Activated gamma-delta T cell treated with anti-CD3 and anti-CD28 coated beads, Interleukin-2, amount 50 U/mL, for 16 hours (primary cell): ENCODE measurements around the gene GHR.
"Not testable (repeated sequence)": the region's sequence is repeated elsewhere in the genome, so short reads cannot be mapped to it uniquely, and the experiment has no call there.

Experiments used
- DNase-seq: peaks from one replicate; pipeline ENCODE4 v3.0.0-alpha.2; 2020; ENCODE audit warnings: low read depth

GHR gene

GRCh38 chr5:42645138-42645537 is 221.9 kb downstream of the GHR start:
- DNase-seq: no peak

DNA sequence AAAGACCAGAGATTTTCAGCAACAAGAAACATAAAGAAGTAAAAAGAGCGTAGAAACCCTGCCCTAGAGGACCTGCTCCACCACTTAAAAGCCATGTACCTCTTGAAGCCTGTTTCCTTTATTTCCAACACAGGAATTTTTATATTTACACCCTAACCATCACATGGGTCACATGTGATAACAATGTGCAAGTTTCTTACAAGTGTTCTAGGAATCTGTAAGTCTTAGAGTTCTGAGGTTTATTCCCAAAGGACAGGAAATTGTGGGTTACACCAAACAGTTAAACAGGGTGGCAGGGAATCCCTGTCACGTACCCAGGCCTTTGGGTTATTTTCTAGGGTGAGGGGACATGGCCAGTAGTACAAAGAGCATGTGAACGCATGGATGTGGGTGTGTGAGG is 224.8 kb downstream of the GHR start:
- no peak for DNase-seq

DNA sequence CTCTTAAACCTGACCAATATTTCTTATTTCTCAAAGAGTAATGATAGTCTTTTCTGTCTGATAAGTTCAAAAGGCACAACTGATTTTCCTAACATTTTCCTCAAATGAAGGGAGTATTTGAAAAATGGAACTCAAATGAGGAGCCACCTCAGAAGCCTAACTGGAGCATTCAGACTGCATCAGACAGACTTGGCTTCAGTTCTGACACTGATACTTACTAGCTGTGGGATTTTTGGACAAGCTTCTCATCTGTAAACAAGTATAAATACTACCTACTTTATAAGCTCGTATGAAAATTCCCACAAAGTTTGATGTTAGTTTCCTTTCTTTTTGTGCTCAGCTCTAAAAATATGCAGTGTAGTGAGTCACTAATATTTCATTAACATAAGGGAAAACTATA is 225.7 kb downstream of the GHR start:
- DNase-seq: no peak

- DNase-seq: no peak
Observed at GRCh38 chr5:42650084-42650483, 226.8 kb downstream of the GHR start.

- DNase-seq: no peak
Observed at GRCh38 chr5:42653705-42654104, 230.5 kb downstream of the GHR start.

GRCh38 chr5:42654645-42655044 is 231.4 kb downstream of the GHR start:
- no peak for DNase-seq

- DNase-seq: no peak
Observed at GRCh38 chr5:42655982-42656650, 232.9 kb downstream of the GHR start.

DNA sequence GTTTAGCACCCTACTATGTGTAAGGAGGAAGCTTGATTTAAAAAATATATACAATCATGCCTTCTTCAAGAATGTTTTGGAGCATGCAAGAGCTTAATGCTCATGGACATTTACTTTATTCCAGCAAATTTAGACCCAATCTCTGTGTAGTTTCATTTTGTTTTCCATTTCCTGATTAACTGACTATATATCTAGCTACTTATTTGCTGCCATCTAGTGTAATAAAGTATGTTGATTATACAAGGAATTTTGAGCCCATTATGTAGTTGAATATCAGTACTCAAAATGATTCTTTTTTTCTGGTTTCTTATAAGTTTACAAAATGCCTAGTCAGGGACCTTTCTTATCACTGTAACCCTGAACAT is 233.4 kb downstream of the GHR start:
- no peak for DNase-seq

DNA sequence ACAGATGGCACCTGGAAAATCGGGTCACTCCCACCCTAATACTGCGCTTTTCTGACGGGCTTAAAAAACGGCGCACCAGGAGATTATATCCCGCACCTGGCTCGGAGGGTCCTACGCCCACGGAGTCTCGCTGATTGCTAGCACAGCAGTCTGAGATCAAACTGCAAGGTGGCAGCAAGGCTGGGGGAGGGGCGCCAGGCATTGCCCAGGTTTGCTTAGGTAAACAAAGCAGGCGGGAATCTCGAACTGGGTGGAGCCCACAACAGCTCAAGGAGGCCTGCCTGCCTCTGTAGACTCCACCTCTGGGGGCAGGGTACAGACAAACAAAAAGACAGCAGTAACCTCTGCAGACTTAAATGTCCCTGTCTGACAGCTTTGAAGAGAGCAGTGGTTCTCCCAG is 236.6 kb downstream of the GHR start:
- not testable (repeated sequence) for DNase-seq

DNA sequence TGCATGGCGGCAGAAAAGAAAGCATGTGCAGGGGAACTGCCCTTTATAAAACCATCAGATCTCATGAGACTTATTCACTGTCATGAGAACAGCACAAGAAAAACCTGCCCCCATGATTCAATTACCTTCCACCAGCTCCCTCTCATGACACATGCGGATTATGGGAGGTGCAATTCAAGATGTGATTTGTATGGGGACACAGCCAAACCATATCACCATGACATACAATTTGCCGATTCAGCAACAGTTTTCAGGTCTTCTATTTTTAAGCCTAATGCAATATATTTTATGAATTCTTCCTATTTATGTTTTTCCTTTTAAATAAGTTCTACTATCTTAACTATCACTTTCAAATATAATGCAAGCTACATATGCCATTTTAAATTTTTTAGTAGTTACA is 242.6 kb downstream of the GHR start:
- no peak for DNase-seq

DNA sequence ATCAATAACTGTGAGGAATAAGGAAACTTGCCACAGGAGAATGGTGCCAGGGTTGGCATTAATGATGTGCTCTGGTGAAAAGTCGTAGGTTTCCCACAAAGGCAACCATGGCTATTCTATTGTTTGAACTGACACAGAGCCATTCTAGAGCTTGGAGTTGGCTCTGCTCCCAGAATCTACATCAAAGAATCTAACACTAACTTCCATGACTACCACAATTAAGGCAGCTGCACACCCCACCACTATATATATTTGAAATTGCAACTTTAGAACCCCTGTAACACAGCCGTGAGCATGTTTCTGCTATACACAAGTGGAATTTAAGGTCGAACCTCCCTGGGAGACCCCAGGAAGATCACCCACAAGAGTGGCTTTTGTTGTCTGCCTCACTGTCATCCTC is 243.6 kb downstream of the GHR start:
- DNase-seq: no peak

GRCh38 chr5:42668254-42668653 is 245.0 kb downstream of the GHR start:
- DNase-seq: no peak

DNA sequence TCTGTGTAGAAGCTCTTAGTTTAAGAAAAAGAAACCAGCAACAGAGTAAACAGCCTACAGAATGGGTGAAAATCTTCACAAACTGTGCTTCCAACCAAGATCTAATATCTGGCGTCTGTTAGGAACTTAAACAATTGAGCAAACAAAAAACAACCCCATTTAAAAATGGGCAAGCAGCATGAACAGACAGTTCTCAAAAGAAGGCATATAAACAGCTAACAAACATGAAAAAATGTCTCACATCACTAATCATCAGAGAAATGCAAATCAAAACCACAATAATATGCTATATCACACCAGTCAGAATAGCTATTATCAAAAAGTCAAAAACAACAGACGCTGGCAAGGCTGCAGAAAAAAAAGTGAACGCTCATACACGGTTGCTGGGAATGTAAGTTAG is 249.7 kb downstream of the GHR start:
- DNase-seq: no peak

DNA sequence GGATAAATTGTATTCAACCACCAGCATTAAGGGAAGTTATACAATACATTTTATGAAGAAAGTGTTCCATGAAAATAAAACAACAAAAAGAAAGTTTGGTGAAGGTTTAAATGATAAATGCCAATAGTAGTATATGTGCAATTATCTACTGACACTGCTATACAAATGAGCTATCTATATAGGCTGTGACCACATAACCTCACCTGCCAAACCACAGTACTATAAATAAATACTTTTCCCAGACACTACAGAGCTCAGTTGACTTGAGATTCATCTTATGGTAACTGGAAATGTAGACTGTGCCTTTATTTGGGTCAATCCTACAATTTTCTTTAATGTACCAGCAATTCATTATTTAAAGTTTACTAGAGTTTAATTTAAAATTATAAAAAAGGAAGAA is 252.4 kb downstream of the GHR start:
- no peak for DNase-seq

DNA sequence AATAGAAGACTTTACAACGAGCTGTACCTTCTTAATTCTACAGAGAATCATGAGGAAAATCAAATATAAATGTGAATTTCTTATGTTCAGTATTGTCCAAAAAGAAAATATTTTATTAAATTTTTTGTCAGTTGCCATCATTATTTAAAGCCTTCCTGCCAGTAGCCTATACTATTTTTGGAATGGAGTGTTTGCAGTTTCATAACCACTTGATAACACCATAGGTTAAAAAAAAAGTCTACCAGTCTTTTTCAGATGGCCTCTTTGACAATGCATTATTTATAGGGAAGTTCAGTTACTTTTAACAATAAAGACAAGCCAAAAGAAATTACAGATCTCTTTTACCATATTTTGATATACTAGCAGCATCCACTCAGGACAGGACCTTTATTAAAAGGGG is 253.1 kb downstream of the GHR start:
- no peak for DNase-seq

GRCh38 chr5:42677156-42677842 is 254.1 kb downstream of the GHR start:
- DNase-seq: no peak

DNA sequence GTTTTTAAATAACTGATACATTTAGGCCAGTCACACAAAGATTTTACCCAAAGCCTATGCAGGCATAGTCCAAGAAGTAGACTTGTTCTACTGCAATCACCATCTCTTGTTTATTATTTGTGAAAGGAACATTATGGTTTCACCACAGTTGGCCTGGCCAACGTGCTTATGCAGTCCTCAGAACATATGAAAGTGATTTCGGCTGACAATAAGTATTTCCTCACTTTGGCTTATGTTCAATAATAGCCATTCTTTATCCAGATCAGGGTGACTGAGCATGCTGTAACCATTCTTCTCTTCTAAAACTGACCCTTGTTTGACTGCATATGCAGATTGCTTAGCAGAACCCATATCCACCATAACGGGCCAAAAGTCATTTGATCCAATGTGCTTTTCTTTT is 256.8 kb downstream of the GHR start:
- DNase-seq: no peak

GRCh38 chr5:42685078-42685477 is 261.8 kb downstream of the GHR start:
- DNase-seq: not testable (repeated sequence)

- DNase-seq: no peak
Observed at GRCh38 chr5:42689391-42689790, 266.2 kb downstream of the GHR start.

DNA sequence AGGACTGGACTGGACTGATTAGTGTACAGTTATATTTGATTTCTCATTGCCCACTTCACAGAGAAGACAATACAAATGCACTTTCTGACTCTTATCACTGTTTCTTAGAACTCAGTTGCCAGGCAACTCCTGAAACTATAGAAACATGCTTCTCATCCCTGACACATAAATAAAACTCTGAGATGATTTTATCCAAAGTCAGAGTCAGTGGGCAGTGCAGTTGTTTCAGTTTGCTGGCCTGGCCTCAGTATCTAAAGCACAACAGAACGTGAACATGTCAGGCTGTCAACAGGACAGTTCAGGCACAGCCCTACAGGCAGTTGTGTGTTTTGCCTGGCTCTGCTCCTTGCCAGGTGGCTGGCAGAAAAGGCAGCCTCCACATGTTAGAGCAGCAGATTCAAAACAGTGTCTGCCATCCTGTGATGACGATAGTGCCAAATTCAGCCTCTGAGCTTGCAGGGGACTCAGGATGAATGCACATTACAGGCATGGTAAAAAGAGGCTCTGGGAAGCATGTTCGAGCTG is 268.2 kb downstream of the GHR start:
- DNase-seq: no peak

- DNase-seq: no peak
Observed at GRCh38 chr5:42701351-42702059, 278.3 kb downstream of the GHR start.

DNA sequence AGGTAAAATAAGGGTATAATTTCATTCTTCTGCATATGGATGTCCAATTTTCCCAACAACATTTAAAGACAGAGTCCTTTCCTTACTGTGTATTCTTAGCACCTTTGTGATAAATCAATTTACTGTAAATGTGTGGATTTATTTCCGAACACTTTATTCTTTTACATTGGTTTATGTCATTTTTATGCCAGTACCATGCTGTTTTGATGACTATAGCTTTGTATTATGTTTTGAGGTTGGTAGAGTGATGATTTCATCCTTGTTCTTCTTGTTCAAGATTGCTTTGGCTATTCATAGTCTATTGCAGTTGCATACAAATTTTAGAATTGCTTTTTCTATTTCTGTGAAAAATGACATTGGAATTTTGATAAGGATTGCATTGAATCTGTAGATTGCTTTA is 280.0 kb downstream of the GHR start:
- DNase-seq: no peak

- DNase-seq: no peak
Observed at GRCh38 chr5:42715785-42716184, 292.5 kb downstream of the GHR start.
